ENCODE data around the gene TSPAN18.

DNA sequence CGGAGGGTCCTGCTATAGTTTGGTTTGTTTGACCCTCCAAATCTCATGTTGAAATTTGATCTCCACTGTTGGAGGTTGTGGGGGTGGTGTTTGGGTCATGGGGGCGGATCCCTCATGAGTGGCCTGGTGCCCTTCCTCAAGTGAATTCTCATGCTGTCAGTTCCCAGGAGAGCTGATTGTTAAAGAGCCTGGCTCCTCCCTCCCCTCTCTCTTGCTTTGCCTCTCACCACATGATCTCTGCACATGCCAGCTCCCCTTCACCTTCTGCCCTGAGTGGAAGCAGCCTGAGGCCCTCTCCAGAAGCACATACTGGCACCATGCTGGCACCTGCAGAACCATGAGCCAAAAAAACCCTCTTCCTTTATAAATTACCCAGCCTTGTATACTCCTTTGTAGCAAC lies 7.1 kb downstream of the TSPAN18 start:
- TF ChIP-seq, protein P1, sequence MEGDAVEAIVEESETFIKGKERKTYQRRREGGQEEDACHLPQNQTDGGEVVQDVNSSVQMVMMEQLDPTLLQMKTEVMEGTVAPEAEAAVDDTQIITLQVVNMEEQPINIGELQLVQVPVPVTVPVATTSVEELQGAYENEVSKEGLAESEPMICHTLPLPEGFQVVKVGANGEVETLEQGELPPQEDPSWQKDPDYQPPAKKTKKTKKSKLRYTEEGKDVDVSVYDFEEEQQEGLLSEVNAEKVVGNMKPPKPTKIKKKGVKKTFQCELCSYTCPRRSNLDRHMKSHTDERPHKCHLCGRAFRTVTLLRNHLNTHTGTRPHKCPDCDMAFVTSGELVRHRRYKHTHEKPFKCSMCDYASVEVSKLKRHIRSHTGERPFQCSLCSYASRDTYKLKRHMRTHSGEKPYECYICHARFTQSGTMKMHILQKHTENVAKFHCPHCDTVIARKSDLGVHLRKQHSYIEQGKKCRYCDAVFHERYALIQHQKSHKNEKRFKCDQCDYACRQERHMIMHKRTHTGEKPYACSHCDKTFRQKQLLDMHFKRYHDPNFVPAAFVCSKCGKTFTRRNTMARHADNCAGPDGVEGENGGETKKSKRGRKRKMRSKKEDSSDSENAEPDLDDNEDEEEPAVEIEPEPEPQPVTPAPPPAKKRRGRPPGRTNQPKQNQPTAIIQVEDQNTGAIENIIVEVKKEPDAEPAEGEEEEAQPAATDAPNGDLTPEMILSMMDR (IDR thresholded peaks at IDR 0.05): no peak
- no peak for TF ChIP-seq POLR2A (IDR thresholded peaks at IDR 0.05)
